GM19025 (cell line): ENCODE measurements around the gene DMD.
"Not testable (repeated sequence)": the region's sequence is repeated elsewhere in the genome, so short reads cannot be mapped to it uniquely, and the experiment has no call there.

ENCODE experiments used
- ATAC-seq: cut with Tn5 transposase; IDR thresholded peaks from one replicate; pipeline ENCODE4 v1.9.1; 2021; ENCODE audit warnings: mild to moderate bottlenecking, low read depth, moderate library complexity; ENCODE audit not compliant: unreplicated experiment

Gene DMD

GRCh38 chrX:32370456-32371205, 840.7 kb downstream of the DMD start:
- ATAC-seq, result no peak

GRCh38 chrX:32293962-32294700, 917.2 kb downstream of the DMD start:
- no peak for ATAC-seq

- ATAC-seq, result no peak
Observed at GRCh38 chrX:32289356-32289755, 922.0 kb downstream of the DMD start.

GRCh38 chrX:32281853-32282252, 929.5 kb downstream of the DMD start:
- ATAC-seq, result no peak

GRCh38 chrX:32280921-32281320, 930.4 kb downstream of the DMD start:
- ATAC-seq, result no peak

GRCh38 chrX:32280489-32280888, 930.9 kb downstream of the DMD start:
- no peak for ATAC-seq

- no peak for ATAC-seq
Observed at GRCh38 chrX:32276153-32276552, 935.2 kb downstream of the DMD start.

- no peak for ATAC-seq
Observed at GRCh38 chrX:32269866-32270265, 941.5 kb downstream of the DMD start.

- ATAC-seq, result no peak
Observed at GRCh38 chrX:32268207-32268606, 943.1 kb downstream of the DMD start.

GRCh38 chrX:32267796-32268195, 943.6 kb downstream of the DMD start:
- no peak for ATAC-seq

- ATAC-seq, result not testable (repeated sequence)
Observed at GRCh38 chrX:32246675-32247074, 964.7 kb downstream of the DMD start.

GRCh38 chrX:32195611-32196010, 1015.7 kb downstream of the DMD start:
- ATAC-seq, result no peak

- no peak for ATAC-seq
Observed at GRCh38 chrX:32191316-32191715, 1020.0 kb downstream of the DMD start.

GRCh38 chrX:32185160-32185559, 1026.2 kb downstream of the DMD start:
- no peak for ATAC-seq

- ATAC-seq, result no peak
Observed at GRCh38 chrX:32183066-32183465, 1028.3 kb downstream of the DMD start.

GRCh38 chrX:32176510-32176909, 1034.8 kb downstream of the DMD start:
- no peak for ATAC-seq

GRCh38 chrX:32170481-32170880, 1040.9 kb downstream of the DMD start:
- ATAC-seq, result no peak

- ATAC-seq, result no peak
Observed at GRCh38 chrX:32155044-32155638, 1056.2 kb downstream of the DMD start.

- ATAC-seq, result no peak
Observed at GRCh38 chrX:32153585-32153984, 1057.8 kb downstream of the DMD start.

- ATAC-seq, result no peak
Observed at GRCh38 chrX:32150141-32150540, 1061.2 kb downstream of the DMD start.

- ATAC-seq, result no peak
Observed at GRCh38 chrX:32141841-32142240, 1069.5 kb downstream of the DMD start.

- ATAC-seq, result no peak
Observed at GRCh38 chrX:32139476-32139875, 1071.9 kb downstream of the DMD start.
